Ectodermal cell (in vitro differentiated cells): ENCODE results near the gene TBC1D3B.
"Not testable (repeated sequence)": the region's sequence is repeated elsewhere in the genome, so short reads cannot be mapped to it uniquely, and the experiment has no call there.

Experiments
- H3K27ac ChIP-seq: 2 replicates; pipeline ENCODE4 v1.7.0; 2013; ENCODE audit warnings: mild to moderate bottlenecking, low read depth, low read length; ENCODE audit not compliant: insufficient read depth, poor library complexity, severe bottlenecking
- H3K27me3 ChIP-seq: 2 replicates; pipeline ENCODE4 v1.7.0; 2013; ENCODE audit warnings: mild to moderate bottlenecking, low read length; ENCODE audit not compliant: insufficient read depth, control insufficient read depth, poor library complexity, severe bottlenecking
- H3K36me3 ChIP-seq: one replicate; pipeline ENCODE4 v1.7.0; 2013; ENCODE audit warnings: low read length; ENCODE audit not compliant: control insufficient read depth, insufficient read depth
- H3K4me1 ChIP-seq: one replicate; pipeline ENCODE4 v1.7.0; 2013; ENCODE audit warnings: low read length; ENCODE audit not compliant: control insufficient read depth, insufficient read depth
- H3K4me3 ChIP-seq: 2 replicates; pipeline ENCODE4 v1.7.0; 2013; ENCODE audit warnings: low read depth, low read length, control low read depth; ENCODE audit not compliant: insufficient read depth
- H3K9me3 ChIP-seq: 2 replicates; pipeline ENCODE4 v1.7.0; 2013; ENCODE audit warnings: mild to moderate bottlenecking, low read length, moderate library complexity; ENCODE audit not compliant: control insufficient read depth
- WGBS, 2 experiments: methylation state at CpG; one replicate each; pipeline ENCODE4 v1.1.7; 2013; ENCODE audit warnings: missing lambda C conversion rate in 2 of 2; 5-methylcytosine and 5-hydroxymethylcytosine counted together

TBC1D3B gene

DNA sequence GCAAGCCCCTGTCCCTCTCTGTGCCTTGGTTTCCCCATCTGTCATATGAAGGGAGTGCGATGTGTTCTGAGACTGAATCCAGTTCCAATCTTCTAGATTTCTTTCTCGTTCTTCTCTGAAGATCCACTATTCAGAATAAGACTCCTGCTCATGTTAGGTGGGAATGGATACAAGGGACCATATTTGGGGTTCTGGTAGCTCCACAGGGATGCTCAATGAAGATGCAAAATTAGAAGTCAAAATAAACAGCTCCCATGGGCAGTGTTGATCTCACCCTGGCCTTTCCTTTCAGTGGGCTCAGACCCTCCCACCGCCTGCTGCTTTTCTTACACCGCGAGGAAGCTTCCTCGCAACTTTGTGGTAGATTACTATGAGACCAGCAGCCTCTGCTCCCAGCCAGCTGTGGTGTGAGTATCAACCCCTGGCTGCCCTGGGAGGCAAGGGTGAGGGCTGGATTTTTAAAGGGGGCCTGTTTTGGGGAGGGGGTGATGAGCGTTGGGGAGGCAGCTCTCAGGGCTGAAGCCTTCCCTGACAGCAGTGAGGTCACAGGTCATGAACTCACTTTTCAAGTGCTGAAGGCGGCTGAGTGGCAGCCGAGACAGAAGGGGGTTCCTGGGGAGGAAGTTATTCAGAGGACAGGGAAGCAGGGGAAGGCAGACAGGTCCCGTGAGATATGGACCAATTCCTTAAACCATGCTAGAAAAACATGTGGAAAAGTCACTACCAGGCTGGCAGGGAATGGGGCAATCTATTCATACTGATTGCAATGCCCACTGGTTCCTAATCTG, 35.2 kb upstream of the TBC1D3B start:
- H3K4me3 ChIP-seq, H3K4me1 ChIP-seq, H3K27me3 ChIP-seq, H3K9me3 ChIP-seq, H3K27ac ChIP-seq, H3K36me3 ChIP-seq: not testable (repeated sequence)
- WGBS, 2 experiments = 47 to 57% methylated on average over 4 to 8 of the region's 10 CpGs

DNA sequence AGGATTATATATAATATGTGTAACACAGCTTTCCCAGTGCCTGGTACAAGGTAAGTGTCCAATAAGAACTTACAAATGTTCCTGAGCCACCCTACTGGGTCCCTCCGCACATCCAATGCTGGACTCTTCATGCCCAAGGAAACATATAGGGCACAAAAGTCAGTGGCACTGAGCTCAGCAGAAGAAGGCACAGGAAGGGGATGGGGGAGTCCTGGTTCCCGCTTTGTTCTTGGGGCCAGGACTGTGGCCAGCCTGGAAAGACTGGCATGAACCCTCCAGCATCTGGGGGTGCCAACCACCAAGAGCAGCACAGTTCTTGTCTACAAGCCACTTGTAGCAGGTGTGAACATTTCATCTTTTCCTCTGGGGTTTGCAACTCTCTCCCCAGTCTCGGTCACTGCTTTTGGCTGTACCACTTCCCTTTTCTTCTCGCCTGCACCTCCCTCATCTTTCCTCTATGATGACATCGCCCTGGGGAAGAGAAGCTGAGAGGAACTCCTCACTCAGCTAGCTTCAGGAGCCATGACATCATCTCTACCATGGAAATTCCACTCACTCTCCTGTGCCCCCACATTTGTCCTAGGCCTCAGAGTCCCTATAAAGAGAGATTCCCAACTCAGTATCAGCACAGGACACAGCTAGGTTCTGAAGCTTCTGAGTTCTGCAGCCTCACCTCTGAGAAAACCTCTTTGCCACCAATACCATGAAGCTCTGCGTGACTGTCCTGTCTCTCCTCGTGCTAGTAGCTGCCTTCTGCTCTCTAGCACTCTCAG, 34.2 kb upstream of the TBC1D3B start, which contains the start of gene CCL4L2:
Gene CCL4L2 (plus strand): TSS at position 625 of the 773 bp plus-strand sequence.
- 88 to 90% methylated on average over 7 of the region's 7 CpGs for WGBS, 2 experiments

GRCh38 chr17:36209575-36209974, 33.1 kb upstream of the TBC1D3B start:
- Histone ChIP-seq H3K27ac (no peak overlapping the region), H3K27me3 (no peaks in the 10 kb centered on the region), H3K4me3 (no peak overlapping the region)

More for the DNA sequence above, 34.2 kb upstream of the TBC1D3B start, which contains the start of gene CCL4L2:
- H3K27me3 ChIP-seq, H3K9me3 ChIP-seq, H3K27ac ChIP-seq, H3K36me3 ChIP-seq, H3K4me3 ChIP-seq, H3K4me1 ChIP-seq: not testable (repeated sequence)

DNA sequence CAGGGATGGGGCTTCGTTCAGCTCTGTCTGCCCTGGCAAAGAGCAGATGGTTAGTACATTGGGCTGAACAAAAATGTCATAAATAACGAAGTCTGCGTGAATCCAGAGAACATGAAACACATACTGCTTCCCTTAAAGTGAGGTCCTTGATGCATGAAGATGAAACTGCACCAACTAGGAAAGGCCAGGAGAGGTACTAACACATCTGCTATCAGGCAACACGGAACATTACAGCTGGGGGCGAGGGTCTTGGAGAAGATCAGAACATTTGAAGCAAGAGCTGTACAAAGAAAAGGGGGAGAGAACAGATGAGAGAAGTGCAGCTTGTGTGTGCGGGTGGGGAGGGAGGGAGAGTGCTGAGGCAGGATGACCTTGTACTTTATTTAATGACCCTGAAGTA, 30.9 kb upstream of the TBC1D3B start:
- 74 to 80% methylated on average over 6 of the region's 6 CpGs for WGBS, 2 experiments
- not testable (repeated sequence) for H3K27me3 ChIP-seq, H3K27ac ChIP-seq, H3K36me3 ChIP-seq, H3K9me3 ChIP-seq, H3K4me1 ChIP-seq, H3K4me3 ChIP-seq

More at GRCh38 chr17:36209575-36209974, 33.1 kb upstream of the TBC1D3B start:
- H3K9me3 ChIP-seq = no peaks in the 10 kb centered on the region
- H3K36me3 ChIP-seq = no peaks in the 10 kb centered on the region
- H3K4me1 ChIP-seq = peaks cover 3% of the 10 kb centered on the region

GRCh38 chr17:36206486-36206821, 30.0 kb upstream of the TBC1D3B start:
- H3K27me3 ChIP-seq, H3K4me1 ChIP-seq, H3K9me3 ChIP-seq, H3K27ac ChIP-seq, H3K4me3 ChIP-seq, H3K36me3 ChIP-seq: not testable (repeated sequence)
- whole genome bisulfite sequencing, 2 experiments = 85 to 92% methylated on average over 1 of the region's 1 CpG

DNA sequence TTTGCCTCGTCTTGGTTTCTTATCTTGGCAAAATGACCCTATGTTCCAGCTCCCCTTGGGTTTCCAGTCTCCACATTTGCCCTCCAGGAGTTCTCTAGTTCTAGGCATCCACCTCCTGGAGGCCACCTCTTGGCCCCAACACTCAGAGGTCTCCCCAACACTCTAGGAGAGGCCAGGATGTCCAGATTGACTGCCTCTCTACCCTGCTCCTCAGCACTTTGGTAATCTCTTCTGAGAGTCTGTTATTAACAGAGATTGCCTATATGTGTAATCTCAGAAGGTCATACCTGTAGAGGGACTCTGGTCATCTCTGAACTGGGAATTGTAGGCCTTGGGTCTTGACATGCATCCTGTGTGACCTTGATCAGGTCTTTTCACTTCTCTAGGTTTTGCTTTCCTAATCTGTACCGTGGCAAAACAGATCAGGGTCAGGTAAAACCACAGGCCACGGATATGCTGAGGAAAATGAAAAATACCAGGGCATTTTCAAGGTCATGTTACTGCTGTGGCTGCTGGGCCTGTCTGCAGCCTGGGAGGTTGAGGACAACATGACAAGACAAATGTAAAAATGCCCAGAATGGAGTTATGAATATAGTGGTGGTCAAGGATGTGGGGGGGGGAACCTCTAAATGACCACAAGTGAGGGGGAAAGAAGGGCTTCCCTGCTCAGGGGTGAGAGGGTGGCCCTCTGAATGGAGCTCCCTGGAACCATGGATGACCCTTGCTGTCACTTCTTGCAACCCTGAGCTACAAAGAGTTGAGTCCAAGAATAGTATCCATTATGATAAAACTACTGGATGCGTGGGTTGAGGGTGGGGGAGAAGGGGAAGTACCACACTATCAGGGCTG, 29.4 kb upstream of the TBC1D3B start:
- WGBS, 2 experiments = 89 to 90% methylated on average over 3 of the region's 4 CpGs
- H3K27ac ChIP-seq = no peak overlapping the region

DNA sequence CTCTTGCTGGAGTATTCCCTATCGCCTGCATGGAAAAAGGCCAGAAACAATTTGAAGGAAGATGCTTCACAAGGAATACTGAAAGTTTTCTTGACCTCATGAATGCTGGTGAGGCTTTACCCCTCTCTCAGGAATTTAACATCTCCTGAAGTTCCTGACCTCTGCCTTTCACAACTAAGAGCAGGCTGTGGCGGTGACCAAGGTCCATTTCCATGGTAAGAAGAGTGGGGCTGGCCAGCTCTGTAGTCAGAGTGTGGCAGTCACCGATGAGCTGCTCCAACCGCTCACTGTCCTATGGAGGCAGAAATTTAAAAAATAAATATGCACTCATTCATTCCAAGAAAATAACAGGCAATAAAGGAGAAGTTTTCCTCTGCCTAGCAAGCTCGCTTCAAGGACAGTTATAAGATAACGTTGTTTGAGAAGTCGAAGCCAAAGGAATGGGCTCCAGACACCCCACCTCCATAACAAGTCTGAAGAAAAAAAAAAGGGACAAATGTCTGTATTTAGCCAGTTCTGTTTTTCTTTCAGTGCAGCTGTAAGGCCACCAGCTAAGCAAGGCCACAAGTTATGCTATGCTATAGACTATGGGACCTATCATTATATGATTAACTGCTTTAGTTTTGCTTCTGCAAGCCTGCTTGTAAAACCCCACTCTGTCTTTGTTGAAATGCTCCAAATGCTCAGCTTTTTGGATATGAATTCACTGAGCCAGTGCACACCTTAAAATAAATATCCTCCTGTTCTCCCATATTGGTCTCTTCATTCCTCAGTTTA, 28.5 kb upstream of the TBC1D3B start:
- Histone ChIP-seq H3K27ac (no peak overlapping the region), H3K36me3 (no peaks in the 10 kb centered on the region), H3K27me3 (no peaks in the 10 kb centered on the region), H3K4me3 (no peak overlapping the region), H3K4me1 (no peaks in the 10 kb centered on the region), H3K9me3 (no peaks in the 10 kb centered on the region)
- WGBS, 2 experiments = 94 to 96% methylated on average over 7 of the region's 7 CpGs

More for the DNA sequence above, 29.4 kb upstream of the TBC1D3B start:
- Histone ChIP-seq H3K4me3 (no peak overlapping the region), H3K27me3 (no peaks in the 10 kb centered on the region), H3K36me3 (no peaks in the 10 kb centered on the region), H3K9me3 (no peaks in the 10 kb centered on the region), H3K4me1 (no peaks in the 10 kb centered on the region)

- 89 to 95% methylated on average over 2 to 3 of the region's 3 CpGs for WGBS, 2 experiments
- Histone ChIP-seq H3K27ac (no peak overlapping the region), H3K27me3 (no peaks in the 10 kb centered on the region), H3K36me3 (no peaks in the 10 kb centered on the region), H3K4me1 (no peaks in the 10 kb centered on the region), H3K9me3 (no peaks in the 10 kb centered on the region), H3K4me3 (no peak overlapping the region)
These were observed 26.9 kb upstream of the TBC1D3B start for GRCh38 chr17:36203335-36203734.

DNA sequence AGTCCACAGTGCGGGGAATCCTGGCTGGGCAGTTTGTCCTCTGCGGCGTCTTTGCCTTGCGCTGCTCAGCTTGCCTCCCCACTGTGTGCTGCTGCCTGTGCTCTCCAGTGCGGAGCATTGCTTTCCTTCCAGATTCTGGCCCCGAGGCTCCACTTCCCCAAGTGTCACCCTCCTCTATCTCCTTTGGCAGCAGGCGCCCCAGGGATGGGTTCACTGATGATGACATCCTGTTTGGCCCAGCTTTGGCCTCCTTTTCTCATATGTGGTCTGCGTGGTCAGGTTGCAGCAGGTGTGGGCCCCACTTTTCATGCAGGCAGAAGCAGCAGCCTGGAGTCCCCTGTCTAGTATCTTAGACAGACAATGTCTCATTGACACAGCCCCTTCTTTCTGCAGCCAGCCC, 25.1 kb upstream of the TBC1D3B start:
- H3K9me3 ChIP-seq, H3K4me1 ChIP-seq, H3K36me3 ChIP-seq, H3K4me3 ChIP-seq, H3K27me3 ChIP-seq, H3K27ac ChIP-seq: not testable (repeated sequence)
- 91% methylated on average over 8 of the region's 8 CpGs for WGBS, 2 experiments
